K562 (cell line): ENCODE results near the gene GANAB. TPM values are rescaled to one million over a fixed set of nuclear protein-coding genes. Genes with fewer than 3 reads are reported as not detected.

ENCODE experiments used
- CHD1 ChIP-seq: fragments of 200-600 bp; sonication (generic); IDR thresholded peaks from one replicate; pipeline ENCODE4 v1.6.1; 2012; ENCODE audit warnings: mild to moderate bottlenecking, moderate library complexity, low read length, inconsistent platforms
- ELF4 ChIP-seq: fragments of 450-650 bp; formaldehyde crosslinking; IDR thresholded peaks from 2 replicates; pipeline ENCODE4 v1.4.0; 2022; ENCODE audit warnings: missing genetic modification characterization
- MAFF ChIP-seq: IDR thresholded peaks from 2 replicates; pipeline ENCODE4 v1.6.1; 2012; ENCODE audit warnings: low read length, improper control_type of control experiment
- MCM2 ChIP-seq: fragments of 450-650 bp; IDR thresholded peaks from 2 replicates; pipeline ENCODE4 v1.6.1; 2017; ENCODE audit warnings: low read depth, mild to moderate bottlenecking
- MNT ChIP-seq, 2 experiments: fragments of 450-650 bp; conservative IDR thresholded peaks; 2 replicates each; pipeline ENCODE4 v1.6.1; 2017; ENCODE audit warnings: mild to moderate bottlenecking in 2 of 2, moderate library complexity in 2 of 2
- NCOA4 ChIP-seq: fragments of 450-650 bp; IDR thresholded peaks from 2 replicates; pipeline ENCODE4 v1.6.1; 2018; ENCODE audit warnings: mild to moderate bottlenecking; ENCODE audit not compliant: partially characterized antibody
- PTBP1 ChIP-seq: fragments of 200-400 bp; formaldehyde crosslinking; IDR thresholded peaks from 2 replicates; pipeline ENCODE4 v1.6.1; 2017; ENCODE audit warnings: low read depth, low read length
- SIN3A ChIP-seq, 2 experiments: fragments of 150-350 bp in 1 of 2; IDR thresholded peaks; 2 replicates each; pipeline ENCODE4 v1.6.1; 2011 to 2016; ENCODE audit warnings: borderline replicate concordance in 2 of 2, low read depth in 2 of 2, low read length in 2 of 2, mild to moderate bottlenecking in 2 of 2, moderate library complexity in 2 of 2; ENCODE audit not compliant: control insufficient read depth in 1 of 2
- SIRT6 ChIP-seq: IDR thresholded peaks from one replicate; pipeline ENCODE4 v1.6.1; 2012; ENCODE audit warnings: low read depth, mild to moderate bottlenecking, control low read depth, inconsistent platforms, low read length, moderate library complexity
- SMARCA4 ChIP-seq: fragments of 450-650 bp; IDR thresholded peaks from 2 replicates; pipeline ENCODE4 v1.6.1; 2016
- ZFPM2 ChIP-seq: fragments of 250-450 bp; sonication (Bioruptor Pico); IDR thresholded peaks from 2 replicates; pipeline ENCODE4 v1.5.1; 2022; ENCODE audit warnings: mild to moderate bottlenecking
- ZMIZ1 ChIP-seq, 2 experiments: fragments of 150-350 bp in 1 of 2; IDR thresholded peaks; 2 replicates each; pipeline ENCODE4 v1.6.1; 2012 to 2016; ENCODE audit warnings: low read depth in 2 of 2, low read length in 2 of 2, mild to moderate bottlenecking in 1 of 2, moderate library complexity in 1 of 2
- ZNF407 ChIP-seq: fragments of 450-650 bp; IDR thresholded peaks from 2 replicates; pipeline ENCODE4 v1.6.1; 2016; ENCODE audit warnings: low read depth
- ZNF408 ChIP-seq: fragments of 250-450 bp; sonication (Bioruptor Pico); IDR thresholded peaks from 2 replicates; pipeline ENCODE4 v1.4.0; 2020; ENCODE audit warnings: low read depth, mild to moderate bottlenecking, moderate library complexity
- polyA plus RNA-seq, 8 experiments: library from polyadenylated mRNA; depleted of rRNA in 4 of 8; stranded (reverse) in 5 of 8; unstranded in 3 of 8; fragments of >200 nt; fragmentation: Nextera tagmentation in 2 of 8; fragmentation: Illumina TruSeq in 1 of 8; extraction: Ambion mirVana in 2 of 8; extraction: Trizol in 1 of 8; gene quantifications; 2 replicates each; pipeline versions ENCODE4 v1.2.1 to v1.2.3, GENCODE V29; 2011 to 2014; ENCODE audit warnings: inconsistent platforms in 1 of 8, missing spikeins in 1 of 8
- total RNA-seq, 7 experiments: library from RNA; depleted of rRNA in 6 of 7; stranded (reverse); fragments of >200 nt in 6 of 7; fragmentation: Illumina TruSeq in 2 of 7; extraction: Trizol in 2 of 7; gene quantifications; 2 replicates each; pipeline versions ENCODE4 v1.2.1 to v1.2.3, GENCODE V29; 2011 to 2021; ENCODE audit warnings: low replicate concordance in 1 of 7

GANAB gene
- total and polyA plus RNA-seq, 9 of the 15 experiments (the other 6 are each of a cell fraction or from before 2014, with no cell fraction given): 6.5 to 284 (median 161) TPM

- TF ChIP-seq SIN3A (IDR thresholded peaks at IDR 0.05; ENCODE audit: borderline replicate concordance in 2 of 2, control insufficient read depth in 1 of 2, low read depth in 2 of 2, low read length in 2 of 2): peak; percentile 52 to 85; a peak in 2 of 4 replicates
- no peak for TF ChIP-seq MAFF
- TF ChIP-seq MCM2: no peak
- TF ChIP-seq ELF4: no peak
- TF ChIP-seq ZFPM2 (CRISPR knock-in tag): 0 out of 2 replicates have a peak, but pooled peaks have one; percentile 26
- no peak for TF ChIP-seq SMARCA4
- no peak for TF ChIP-seq SIRT6
- peak; percentile 1; the same call in 1 of the 2 replicates for TF ChIP-seq PTBP1
- TF ChIP-seq ZNF407: no peak
- TF ChIP-seq ZMIZ1 (IDR thresholded peaks at IDR 0.05; ENCODE audit: low read depth in 2 of 2, low read length in 2 of 2): no peak
- peak; percentile 59 to 71 for TF ChIP-seq MNT (conservative IDR thresholded peaks at IDR 0.05)
- peak; percentile 92 for TF ChIP-seq CHD1
- no peak for TF ChIP-seq NCOA4
- no peak for TF ChIP-seq ZNF408 (CRISPR knock-in tag)
Observed at GRCh38 chr11:62671608-62672389, 25.4 kb upstream of the GANAB start, which contains the start of the genes LBHD1 and UQCC3 (continued).
